Transverse colon (tissue), 4 donors: Measurements from ENCODE around the gene COL8A1. TPM values are rescaled to one million over a fixed set of nuclear protein-coding genes. Genes with fewer than 3 reads are reported as not detected.

Experiments used
- DNase-seq: peaks from one replicate; pipeline ENCODE4 v3.0.0-alpha.2; 2019
- H3K27ac ChIP-seq, 4 donors: fragments of 200-600 bp; sonication (generic); 2 replicates each; pipeline ENCODE4 v1.5.1; 2016 to 2018; ENCODE audit warnings: inconsistent platforms in 4 of 4
- H3K27me3 ChIP-seq: fragments of 200-600 bp; sonication (generic); 2 replicates; pipeline ENCODE4 v1.5.1; 2017; ENCODE audit warnings: inconsistent platforms
- H3K36me3 ChIP-seq, 4 donors: fragments of 200-600 bp; sonication (generic); 2 replicates each; pipeline ENCODE4 v1.5.1; 2017 to 2019; ENCODE audit warnings: inconsistent platforms in 4 of 4
- H3K4me1 ChIP-seq, 4 donors: fragments of 200-600 bp; sonication (generic); 2 replicates each; pipeline ENCODE4 v1.5.1; 2017 to 2020; ENCODE audit warnings: inconsistent platforms in 4 of 4
- H3K4me3 ChIP-seq, 4 donors: fragments of 200-600 bp; sonication (generic); 1 replicate in 1 of 4; 2 replicates in 3 of 4; pipeline versions ENCODE4 v1.5.1 to v1.6.1; 2017 to 2019; ENCODE audit warnings: inconsistent platforms in 4 of 4
- H3K9me3 ChIP-seq, 2 donors: fragments of 200-600 bp; sonication (generic); 2 replicates each; pipeline ENCODE4 v1.5.1; 2017 to 2019; ENCODE audit warnings: inconsistent platforms in 2 of 2
- CTCF ChIP-seq, 5 experiments: fragments of 200-600 bp in 3 of 5; fragments of 450-650 bp in 2 of 5; sonication (generic) in 3 of 5; IDR thresholded peaks; 1 replicate in 2 of 5; 2 replicates in 3 of 5; pipeline ENCODE4 v1.5.1; 2016 to 2017; ENCODE audit warnings: antibody characterized with exemption in 5 of 5, inconsistent platforms in 3 of 5, mild to moderate bottlenecking in 2 of 5, moderate library complexity in 1 of 5
- EP300 ChIP-seq: sonication (generic); formaldehyde crosslinking; IDR thresholded peaks from one replicate; pipeline ENCODE4 v1.6.1; 2017; ENCODE audit warnings: antibody characterized with exemption, low read depth
- POLR2A ChIP-seq: fragments of 450-650 bp; IDR thresholded peaks from one replicate; pipeline ENCODE4 v1.6.1; 2016; ENCODE audit warnings: antibody characterized with exemption, mild to moderate bottlenecking, moderate library complexity
- POLR2AphosphoS5 ChIP-seq, 3 donors: sonication (generic); formaldehyde crosslinking; IDR thresholded peaks; one replicate each; pipeline ENCODE4 v1.6.1; 2016; ENCODE audit warnings: antibody characterized with exemption in 3 of 3
- WGBS, 2 donors: methylation state at CpG; one replicate each; pipeline ENCODE4 v1.1.5; 2018; ENCODE audit warnings: low coverage in 1 of 2; 5-methylcytosine and 5-hydroxymethylcytosine counted together
- in situ Hi-C, 4 donors: fragments of 200-750 bp; cut with MboI; loops; one replicate each; pipeline versions ENCODE4 v1.15.0 to v1.15.1; 2017; ENCODE audit warnings: low sequenced_read_pairs in 3 of 4, low pct_ligation_motif_present in 1 of 4, low pct_unique_long_range_greater_than_20kb in 1 of 4
- intact Hi-C: fragments of 100-400 bp; cut with DNase I; formaldehyde crosslinking; loops from one replicate; pipeline ENCODE4 v1.15.1; 2023; ENCODE audit warnings: low total_unique reads
- total RNA-seq, 4 donors: library from RNA; depleted of rRNA; stranded (reverse); fragments of >200 nt; gene quantifications; one replicate each; pipeline ENCODE4 v1.1.0, GENCODE V29; 2016

COL8A1 gene
- total RNA-seq, 4 donors from 2014 or later: 1.5 to 10.5 (median 3.7) TPM

DNA sequence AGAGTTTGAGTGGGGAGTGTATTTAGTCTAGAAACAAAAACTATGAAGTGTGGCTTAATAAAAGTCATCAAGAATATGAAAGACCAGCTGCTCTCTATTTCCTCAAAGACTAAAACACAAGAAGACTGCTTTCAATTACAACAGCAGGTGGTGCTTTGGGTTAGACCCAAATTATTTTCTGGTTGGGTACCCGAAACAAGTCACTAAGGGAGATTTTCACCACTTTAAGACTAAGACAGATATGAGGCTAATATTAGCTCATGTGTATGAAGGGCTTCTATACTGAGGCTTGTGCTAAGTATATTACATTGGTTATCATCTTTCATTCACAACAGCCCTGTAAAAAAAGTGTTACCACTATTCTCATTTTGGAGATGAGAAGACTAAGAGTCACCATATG is 43.1 kb downstream of the COL8A1 start:
- intact Hi-C loops: no loop called here

DNA sequence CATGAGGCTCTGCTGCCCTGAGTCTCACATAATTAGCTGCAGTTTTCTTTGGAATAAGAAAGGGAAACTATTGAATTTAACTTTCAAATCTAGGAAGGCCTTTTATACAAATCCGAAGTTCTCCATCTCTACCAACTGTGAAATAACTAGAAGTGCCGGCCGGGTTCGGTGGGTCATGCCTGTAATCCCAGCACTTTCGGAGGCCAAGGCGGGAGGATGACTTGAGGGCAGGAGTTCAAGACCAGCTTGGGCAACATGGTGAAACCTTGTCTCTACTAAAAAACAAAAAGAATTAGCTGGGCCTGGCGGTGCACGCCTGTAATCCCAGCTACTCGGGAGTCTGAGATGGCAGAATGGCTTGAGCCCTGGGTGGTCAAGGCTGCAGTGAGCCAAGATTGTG is 43.6 kb downstream of the COL8A1 start:
- no peak for TF ChIP-seq CTCF (IDR thresholded peaks at IDR 0.05)
- TF ChIP-seq EP300: no peak
- TF ChIP-seq POLR2AphosphoS5 (IDR thresholded peaks at IDR 0.05): no peak
- TF ChIP-seq POLR2A: no peak
- Histone ChIP-seq H3K27me3 (no peaks in the 10 kb centered on the region), H3K4me1 (peaks cover 0 to 3% (median 0%) of the 10 kb centered on the region in 4 donors), H3K36me3 (no peaks in the 10 kb centered on the region), H3K27ac (no peak overlapping the region), H3K9me3 (no peaks in the 10 kb centered on the region), H3K4me3 (no peak overlapping the region)
- DNase-seq: no peak
- intact Hi-C loops (no loop called here), in situ Hi-C loops (no loop called here)
- WGBS, 2 donors: 97 to 98% methylated on average over 6 to 9 of the region's 9 CpGs

More for the DNA sequence above, 43.1 kb downstream of the COL8A1 start:
- TF ChIP-seq CTCF (IDR thresholded peaks at IDR 0.05): no peak
- TF ChIP-seq POLR2A: no peak
- TF ChIP-seq EP300: no peak
- TF ChIP-seq POLR2AphosphoS5 (IDR thresholded peaks at IDR 0.05): no peak
- WGBS, 2 donors: 45 to 86% methylated on average over 1 of the region's 1 CpG
- Histone ChIP-seq H3K36me3 (no peaks in the 10 kb centered on the region), H3K9me3 (no peaks in the 10 kb centered on the region), H3K27me3 (no peaks in the 10 kb centered on the region), H3K4me3 (no peak overlapping the region), H3K27ac (no peak overlapping the region), H3K4me1 (peaks cover 0 to 3% (median 0%) of the 10 kb centered on the region in 4 donors)
- no peak for DNase-seq
- in situ Hi-C loops: no loop called here

DNA sequence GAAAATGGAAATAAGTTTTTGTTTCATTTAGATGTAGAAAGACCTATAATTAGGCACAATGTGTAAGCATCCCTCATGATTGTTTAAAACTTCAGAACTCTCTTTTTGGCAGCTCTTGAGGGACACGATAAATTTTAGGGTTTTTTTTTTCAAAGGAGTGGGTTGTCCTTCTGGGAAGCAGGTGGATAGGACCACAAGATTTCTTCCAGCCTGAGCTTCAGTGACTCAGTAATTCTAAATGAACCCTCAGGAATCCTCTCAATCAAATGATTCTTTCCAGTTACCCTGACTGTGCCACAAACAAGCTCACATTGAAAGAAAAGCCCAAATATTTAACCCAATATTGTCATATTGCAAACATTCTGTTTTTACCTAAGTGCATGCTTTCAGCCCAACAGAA is 45.1 kb downstream of the COL8A1 start:
- WGBS, 2 donors: 45 to 56% methylated on average over 1 of the region's 1 CpG
- Histone ChIP-seq H3K9me3 (no peaks in the 10 kb centered on the region), H3K4me3 (no peak overlapping the region), H3K4me1 (peaks cover 0 to 3% (median 0%) of the 10 kb centered on the region in 4 donors), H3K27me3 (no peaks in the 10 kb centered on the region), H3K27ac (peak overlapping the region in 2 of 4 donors; percentile 14 to 21), H3K36me3 (no peaks in the 10 kb centered on the region)
- intact Hi-C loops: no loop called here
- in situ Hi-C loops: no loop called here
- DNase-seq: no peak
- TF ChIP-seq EP300: no peak
- TF ChIP-seq POLR2AphosphoS5 (IDR thresholded peaks at IDR 0.05): no peak
- no peak for TF ChIP-seq CTCF (IDR thresholded peaks at IDR 0.05)
- no peak for TF ChIP-seq POLR2A

GRCh38 chr3:99683876-99684275 is 45.5 kb downstream of the COL8A1 start:
- peak overlapping the region in 2 of 4 donors; percentile 14 to 21 for H3K27ac ChIP-seq
- no peaks in the 10 kb centered on the region for H3K27me3 ChIP-seq
- peaks cover 0 to under 1% (median 0%) of the 10 kb centered on the region in 4 donors for H3K4me1 ChIP-seq
- no peak for DNase-seq
- H3K9me3 ChIP-seq: no peaks in the 10 kb centered on the region
- WGBS, 2 donors: 79 to 88% methylated on average over 3 of the region's 3 CpGs
- no peaks in the 10 kb centered on the region for H3K36me3 ChIP-seq
- no peak overlapping the region for H3K4me3 ChIP-seq
- TF ChIP-seq POLR2AphosphoS5 (IDR thresholded peaks at IDR 0.05) (no peak), CTCF (IDR thresholded peaks at IDR 0.05) (no peak), POLR2A (no peak), EP300 (no peak)
- in situ Hi-C loops (no loop called here), intact Hi-C loops (no loop called here)
